ENCODE measurements around the gene ZNRF1.

DNA sequence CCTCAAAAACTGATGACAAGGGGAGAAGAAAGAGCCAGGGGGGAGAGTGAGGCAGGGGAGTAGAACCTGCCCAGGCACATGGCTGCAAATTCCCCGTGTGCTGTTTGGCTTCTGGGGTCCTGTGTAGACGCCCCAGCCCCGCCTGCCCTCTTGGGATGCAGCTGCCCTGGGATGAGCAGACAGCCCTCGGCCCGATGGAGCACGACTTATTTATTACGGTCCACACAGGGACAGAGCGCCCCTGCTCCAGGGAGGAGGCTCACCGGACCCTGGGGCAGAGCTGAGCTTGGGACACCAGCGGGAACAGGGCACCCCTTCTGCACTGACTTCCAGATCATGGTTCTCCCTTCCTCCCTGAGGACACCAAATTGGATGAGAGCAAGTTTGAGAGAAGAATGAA is 108.7 kb downstream of the ZNRF1 start:
- TF ChIP-seq, protein P1, sequence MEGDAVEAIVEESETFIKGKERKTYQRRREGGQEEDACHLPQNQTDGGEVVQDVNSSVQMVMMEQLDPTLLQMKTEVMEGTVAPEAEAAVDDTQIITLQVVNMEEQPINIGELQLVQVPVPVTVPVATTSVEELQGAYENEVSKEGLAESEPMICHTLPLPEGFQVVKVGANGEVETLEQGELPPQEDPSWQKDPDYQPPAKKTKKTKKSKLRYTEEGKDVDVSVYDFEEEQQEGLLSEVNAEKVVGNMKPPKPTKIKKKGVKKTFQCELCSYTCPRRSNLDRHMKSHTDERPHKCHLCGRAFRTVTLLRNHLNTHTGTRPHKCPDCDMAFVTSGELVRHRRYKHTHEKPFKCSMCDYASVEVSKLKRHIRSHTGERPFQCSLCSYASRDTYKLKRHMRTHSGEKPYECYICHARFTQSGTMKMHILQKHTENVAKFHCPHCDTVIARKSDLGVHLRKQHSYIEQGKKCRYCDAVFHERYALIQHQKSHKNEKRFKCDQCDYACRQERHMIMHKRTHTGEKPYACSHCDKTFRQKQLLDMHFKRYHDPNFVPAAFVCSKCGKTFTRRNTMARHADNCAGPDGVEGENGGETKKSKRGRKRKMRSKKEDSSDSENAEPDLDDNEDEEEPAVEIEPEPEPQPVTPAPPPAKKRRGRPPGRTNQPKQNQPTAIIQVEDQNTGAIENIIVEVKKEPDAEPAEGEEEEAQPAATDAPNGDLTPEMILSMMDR (conservative IDR thresholded peaks at IDR 0.05; ENCODE audit: low read depth, low read length): no peak
- TF ChIP-seq EZH2 (IDR thresholded peaks at IDR 0.05; ENCODE audit: borderline replicate concordance, low read depth, low read length, poor library complexity, severe bottlenecking): no peak
